ENCODE results near the gene DVL2.
"Not testable (repeated sequence)": the region's sequence is repeated elsewhere in the genome, so short reads cannot be mapped to it uniquely, and the experiment has no call there.

GRCh38 chr17:7243838-7244237, 9.5 kb upstream of the DVL2 start:
- TF ChIP-seq POLR2A, CTCF, EP300 (IDR thresholded peaks at IDR 0.05): not testable (repeated sequence)

Data from ovary (tissue), 3 donors.